OCI-LY1 (cell line): Measurements from ENCODE around the gene PARD3B.

Experiments
- H2AFZ ChIP-seq: fragments of 200-600 bp; sonication (generic), shearing (Covaris generic); 2 replicates; pipeline ENCODE4 v1.6.0; 2014; ENCODE audit warnings: antibody characterized with exemption, mild to moderate bottlenecking, low read length
- H3F3A ChIP-seq: fragments of 200-600 bp; sonication (generic), shearing (Covaris generic); 2 replicates; pipeline ENCODE4 v1.6.0; 2014; ENCODE audit warnings: mild to moderate bottlenecking, antibody characterized with exemption, low read length, moderate library complexity; ENCODE audit not compliant: insufficient read depth
- H3K27ac ChIP-seq: fragments of 200-600 bp; sonication (generic); 2 replicates; pipeline ENCODE4 v1.5.1; 2014; ENCODE audit warnings: low read length, mixed run types, mild to moderate bottlenecking, low read depth; ENCODE audit not compliant: poor library complexity, severe bottlenecking
- H3K27me3 ChIP-seq: fragments of 200-600 bp; sonication (generic); 2 replicates; pipeline ENCODE4 v1.6.0; 2014; ENCODE audit warnings: antibody characterized with exemption, mild to moderate bottlenecking, low read length, moderate library complexity; ENCODE audit not compliant: insufficient read depth
- H3K36me3 ChIP-seq: fragments of 200-600 bp; sonication (generic); 2 replicates; pipeline ENCODE4 v1.6.1; 2014; ENCODE audit warnings: mild to moderate bottlenecking, antibody characterized with exemption, low read length, moderate library complexity, mixed read lengths; ENCODE audit not compliant: insufficient read depth
- H3K4me1 ChIP-seq: fragments of 200-600 bp; sonication (generic); 2 replicates; pipeline ENCODE4 v1.5.1; 2014; ENCODE audit warnings: mild to moderate bottlenecking, low read length, moderate library complexity; ENCODE audit not compliant: insufficient read depth, severe bottlenecking
- H3K4me2 ChIP-seq: fragments of 200-600 bp; sonication (generic), shearing (Covaris generic); 2 replicates; pipeline ENCODE4 v1.6.1; 2014; ENCODE audit warnings: low read length
- H3K4me3 ChIP-seq: fragments of 200-600 bp; sonication (generic); 2 replicates; pipeline ENCODE4 v1.5.1; 2014; ENCODE audit warnings: low read length, low read depth, mild to moderate bottlenecking, mixed read lengths; ENCODE audit not compliant: poor library complexity, severe bottlenecking
- H3K79me2 ChIP-seq: fragments of 200-600 bp; shearing (Covaris generic); 2 replicates; pipeline ENCODE4 v1.6.1; 2016; ENCODE audit warnings: mixed run types, low read length, mixed read lengths; ENCODE audit not compliant: insufficient read depth
- H3K9ac ChIP-seq: fragments of 200-600 bp; sonication (generic), shearing (Covaris generic); 2 replicates; pipeline ENCODE4 v1.6.1; 2014; ENCODE audit warnings: mild to moderate bottlenecking, low read length, mixed read lengths
- H3K9me2 ChIP-seq: fragments of 200-600 bp; sonication (generic), shearing (Covaris generic); 2 replicates; pipeline ENCODE4 v1.6.1; 2014; ENCODE audit warnings: low read depth, mild to moderate bottlenecking, low read length, mixed read lengths
- H3K9me3 ChIP-seq: fragments of 200-600 bp; shearing (Covaris generic); 2 replicates; pipeline ENCODE4 v1.6.1; 2014; ENCODE audit warnings: low read length, mixed read lengths
- H4K20me1 ChIP-seq: fragments of 200-600 bp; sonication (generic), shearing (Covaris generic); 2 replicates; pipeline ENCODE4 v1.6.0; 2016; ENCODE audit warnings: mild to moderate bottlenecking, low read length; ENCODE audit not compliant: insufficient read depth
- CTCF ChIP-seq: fragments of 200-600 bp; sonication (generic), shearing (Covaris generic); IDR thresholded peaks from 2 replicates; pipeline ENCODE4 v1.5.1; 2017; ENCODE audit warnings: mild to moderate bottlenecking, antibody characterized with exemption, low read length, moderate library complexity, mixed read lengths
- EZH2 ChIP-seq: fragments of 200-600 bp; sonication (generic), shearing (Covaris generic); IDR thresholded peaks from 2 replicates; pipeline ENCODE4 v1.8.0; 2017; ENCODE audit warnings: borderline replicate concordance, mixed run types, mild to moderate bottlenecking, antibody characterized with exemption, low read length, moderate library complexity, mixed read lengths

Gene PARD3B

GRCh38 chr2:205189301-205189700 lies 644.0 kb downstream of the PARD3B start:
- Histone ChIP-seq H3K9me3 (no peaks in the 10 kb centered on the region), H3K4me1 (no peaks in the 10 kb centered on the region), H3F3A (no peaks in the 10 kb centered on the region), H4K20me1 (no peaks in the 10 kb centered on the region), H3K9ac (no peak overlapping the region), H3K9me2 (no peaks in the 10 kb centered on the region), H3K4me3 (no peak overlapping the region), H3K79me2 (no peaks in the 10 kb centered on the region), H3K27me3 (no peaks in the 10 kb centered on the region), H3K4me2 (no peak overlapping the region), H3K27ac (no peak overlapping the region), H2AFZ (no peak overlapping the region), H3K36me3 (no peaks in the 10 kb centered on the region)
- TF ChIP-seq CTCF (no peak), EZH2 (no peak)

GRCh38 chr2:205190528-205190927 lies 645.3 kb downstream of the PARD3B start:
- Histone ChIP-seq H3K4me2 (no peak overlapping the region), H3K27ac (no peak overlapping the region), H3K4me1 (no peaks in the 10 kb centered on the region), H4K20me1 (no peaks in the 10 kb centered on the region), H3K36me3 (no peaks in the 10 kb centered on the region), H3K79me2 (no peaks in the 10 kb centered on the region), H3K4me3 (no peak overlapping the region), H3K9me2 (no peaks in the 10 kb centered on the region), H3K27me3 (no peaks in the 10 kb centered on the region), H2AFZ (no peak overlapping the region), H3K9me3 (no peaks in the 10 kb centered on the region), H3K9ac (no peak overlapping the region), H3F3A (no peaks in the 10 kb centered on the region)
- TF ChIP-seq EZH2 (no peak), CTCF (no peak)

GRCh38 chr2:205193125-205193835 lies 648.0 kb downstream of the PARD3B start:
- Histone ChIP-seq H3K4me1 (no peaks in the 10 kb centered on the region), H3K79me2 (no peaks in the 10 kb centered on the region), H3F3A (no peaks in the 10 kb centered on the region), H4K20me1 (no peaks in the 10 kb centered on the region), H3K4me2 (no peak overlapping the region), H3K27ac (no peak overlapping the region), H3K9me2 (no peaks in the 10 kb centered on the region), H3K9me3 (no peaks in the 10 kb centered on the region), H3K4me3 (no peak overlapping the region), H3K36me3 (no peaks in the 10 kb centered on the region), H3K27me3 (no peaks in the 10 kb centered on the region), H3K9ac (no peak overlapping the region), H2AFZ (no peak overlapping the region)
- TF ChIP-seq CTCF (no peak), EZH2 (no peak)
